Spleen (tissue), 7 donors: ENCODE measurements around the gene RHCE.

Source experiments
- CTCF ChIP-seq, 11 experiments: fragments of 200-600 bp in 7 of 11; fragments of 450-650 bp in 4 of 11; sonication (generic) in 4 of 11; IDR thresholded peaks in 8 of 11; conservative IDR thresholded peaks in 3 of 11; 1 replicate in 7 of 11; 2 replicates in 4 of 11; pipeline versions ENCODE4 v1.4.0 to v1.8.0; 2016 to 2021; ENCODE audit warnings: antibody characterized with exemption in 11 of 11, inconsistent platforms in 4 of 11, mild to moderate bottlenecking in 1 of 11
- POLR2A ChIP-seq, 3 donors: fragments of 450-650 bp; IDR thresholded peaks; one replicate each; pipeline ENCODE4 v1.5.1; 2017; ENCODE audit warnings: antibody characterized with exemption in 3 of 3, mild to moderate bottlenecking in 1 of 3
- POLR2AphosphoS5 ChIP-seq, 3 donors: sonication (generic); formaldehyde crosslinking; IDR thresholded peaks; one replicate each; pipeline ENCODE4 v1.5.1; 2017; ENCODE audit warnings: antibody characterized with exemption in 3 of 3
- donor health status: DM: no; HTN: no; CAD: no; lungs with moderate emphysema.
- donor health status: DM: no; HTN: no; CAD: no.
- donor health status: DM: no; HTN: no; CAD: no.

GRCh38 chr1:25343872-25344271 lies 76.8 kb downstream of the RHCE start:
- TF ChIP-seq CTCF (IDR thresholded peaks at IDR 0.05 in 8 of 11, conservative IDR thresholded peaks at IDR 0.05 in 3 of 11) (no peak), POLR2AphosphoS5 (IDR thresholded peaks at IDR 0.05) (no peak), POLR2A (IDR thresholded peaks at IDR 0.05) (no peak)
